Sigmoid colon (tissue), 7 donors: ENCODE measurements around the gene GGA3. TPM values are rescaled to one million over a fixed set of nuclear protein-coding genes. Genes with fewer than 3 reads are reported as not detected.

ENCODE experiments used
- DNase-seq: peaks from one replicate; pipeline ENCODE4 v3.0.0-alpha.2; 2019
- H3K27ac ChIP-seq, 4 donors: fragments of 200-600 bp; sonication (generic); one replicate each; pipeline ENCODE4 v1.5.1; 2016 to 2019; ENCODE audit warnings: mild to moderate bottlenecking in 1 of 4
- H3K27me3 ChIP-seq, 3 donors: fragments of 200-600 bp; sonication (generic); one replicate each; pipeline ENCODE4 v1.5.1; 2019; ENCODE audit warnings: mild to moderate bottlenecking in 1 of 3
- H3K36me3 ChIP-seq, 4 donors: fragments of 200-600 bp; sonication (generic); one replicate each; pipeline ENCODE4 v1.5.1; 2016 to 2019
- H3K4me1 ChIP-seq, 4 donors: fragments of 200-600 bp; sonication (generic); one replicate each; pipeline ENCODE4 v1.5.1; 2017 to 2019
- H3K4me3 ChIP-seq, 4 donors: fragments of 200-600 bp; sonication (generic); one replicate each; pipeline ENCODE4 v1.5.1; 2017 to 2019; ENCODE audit warnings: mild to moderate bottlenecking in 2 of 4, moderate library complexity in 1 of 4
- H3K9me3 ChIP-seq, 4 donors: fragments of 200-600 bp in 3 of 4; sonication (generic) in 3 of 4; one replicate each; pipeline versions ENCODE4 v1.5.1 to v1.6.1; 2013 to 2019
- EP300 ChIP-seq, 4 donors: sonication (generic); formaldehyde crosslinking; IDR thresholded peaks; one replicate each; pipeline ENCODE4 v1.6.1; 2017; ENCODE audit warnings: antibody characterized with exemption in 4 of 4
- POLR2A ChIP-seq, 2 donors: fragments of 450-650 bp; IDR thresholded peaks; one replicate each; pipeline ENCODE4 v1.6.1; 2016; ENCODE audit warnings: antibody characterized with exemption in 2 of 2, mild to moderate bottlenecking in 2 of 2, moderate library complexity in 2 of 2
- POLR2AphosphoS5 ChIP-seq, 4 donors: sonication (generic); formaldehyde crosslinking; IDR thresholded peaks; one replicate each; pipeline ENCODE4 v1.6.1; 2017; ENCODE audit warnings: antibody characterized with exemption in 4 of 4
- WGBS, 2 donors: extraction: QIAGEN DNeasy Blood & Tissue Kit; methylation state at CpG; one replicate each; pipeline ENCODE4 v1.1.7; 2013; 5-methylcytosine and 5-hydroxymethylcytosine counted together
- intact Hi-C: fragments of 100-400 bp; cut with DNase I; formaldehyde crosslinking; loops from one replicate; pipeline ENCODE4 v1.15.1; 2023
- polyA plus RNA-seq, 3 donors: library from polyadenylated mRNA; stranded (reverse); fragments of 200-250 nt; gene quantifications; one replicate each; pipeline ENCODE4 v1.2.3, GENCODE V29; 2013
- total RNA-seq, 4 donors: library from RNA; depleted of rRNA; stranded (reverse); fragments of >200 nt; gene quantifications; one replicate each; pipeline ENCODE4 v1.1.0, GENCODE V29; 2016
- TF ChIP-seq, protein P1 (sequence below), 4 experiments: fragments of 450-650 bp in 3 of 4; fragments of 200-600 bp in 1 of 4; IDR thresholded peaks; one replicate each; pipeline ENCODE4 v1.5.1; 2016 to 2019; ENCODE audit warnings: antibody characterized with exemption in 4 of 4, mild to moderate bottlenecking in 3 of 4, moderate library complexity in 2 of 4
- donor health status: healthy with polysubstance abuse.
- donor health status: Bipolar disorder and iron deficiency.
- donor health status: healthy.

The GGA3 gene, protein sequence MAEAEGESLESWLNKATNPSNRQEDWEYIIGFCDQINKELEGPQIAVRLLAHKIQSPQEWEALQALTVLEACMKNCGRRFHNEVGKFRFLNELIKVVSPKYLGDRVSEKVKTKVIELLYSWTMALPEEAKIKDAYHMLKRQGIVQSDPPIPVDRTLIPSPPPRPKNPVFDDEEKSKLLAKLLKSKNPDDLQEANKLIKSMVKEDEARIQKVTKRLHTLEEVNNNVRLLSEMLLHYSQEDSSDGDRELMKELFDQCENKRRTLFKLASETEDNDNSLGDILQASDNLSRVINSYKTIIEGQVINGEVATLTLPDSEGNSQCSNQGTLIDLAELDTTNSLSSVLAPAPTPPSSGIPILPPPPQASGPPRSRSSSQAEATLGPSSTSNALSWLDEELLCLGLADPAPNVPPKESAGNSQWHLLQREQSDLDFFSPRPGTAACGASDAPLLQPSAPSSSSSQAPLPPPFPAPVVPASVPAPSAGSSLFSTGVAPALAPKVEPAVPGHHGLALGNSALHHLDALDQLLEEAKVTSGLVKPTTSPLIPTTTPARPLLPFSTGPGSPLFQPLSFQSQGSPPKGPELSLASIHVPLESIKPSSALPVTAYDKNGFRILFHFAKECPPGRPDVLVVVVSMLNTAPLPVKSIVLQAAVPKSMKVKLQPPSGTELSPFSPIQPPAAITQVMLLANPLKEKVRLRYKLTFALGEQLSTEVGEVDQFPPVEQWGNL
- total RNA-seq (10 to 100 TPM; 16.0 to 22.1 (median 17.9) TPM), polyA plus RNA-seq (10 to 100 TPM; 10.2 to 35.8 (median 12.0) TPM)

DNA sequence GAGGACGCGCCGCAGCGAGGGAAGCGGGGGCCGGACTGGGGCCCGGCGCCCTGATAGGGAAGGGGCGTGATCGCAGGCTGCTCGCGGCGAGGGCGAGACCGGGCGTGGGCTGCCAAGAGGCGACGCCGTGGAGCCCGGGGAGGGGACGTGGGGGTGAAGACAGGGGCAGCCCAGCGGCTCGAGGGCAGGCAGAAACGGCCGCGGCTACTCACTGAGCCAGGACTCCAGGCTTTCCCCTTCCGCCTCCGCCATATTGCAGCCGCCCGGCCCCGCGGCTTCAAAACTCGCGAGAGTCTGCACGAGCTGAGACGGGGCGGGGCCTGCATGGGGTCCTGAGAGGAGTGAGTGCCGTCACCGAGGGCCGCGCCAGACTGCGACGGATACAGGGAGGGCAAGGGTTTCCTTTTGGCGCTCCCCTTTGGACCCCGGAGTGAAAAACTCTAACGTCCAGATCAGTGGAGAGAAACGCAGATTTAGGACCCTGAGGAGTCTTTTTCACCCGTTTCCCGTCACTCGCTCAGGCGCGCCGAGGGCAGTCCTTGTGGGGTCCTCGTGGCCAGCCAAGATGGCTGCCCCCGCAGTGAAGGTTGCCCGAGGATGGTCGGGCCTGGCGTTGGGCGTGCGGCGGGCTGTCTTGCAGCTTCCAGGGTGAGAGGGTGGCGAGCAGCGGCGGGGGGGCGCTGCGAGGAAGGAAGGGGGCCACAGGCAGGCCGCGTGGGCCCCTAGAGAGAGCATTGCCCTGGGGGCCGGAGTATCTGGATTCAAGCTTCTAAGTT, at the start of gene GGA3, which contains the start of gene MRPS7:
TSS of gene GGA3 (minus strand) at position 271 of the 776 bp plus-strand sequence. CDS start at position 252, 19 bp downstream.
TSS of gene MRPS7 (plus strand) at position 544 of the 776 bp plus-strand sequence. CDS start at position 566, 22 bp downstream.
- Histone ChIP-seq H3K27me3 (no peaks in the 10 kb centered on the region), H3K27ac (peak within 1 kb of the TSS; percentile 87 to 96 (median 94)), H3K4me1 (peaks cover 0 to 34% (median 32%) of the 10 kb centered on the region in 4 donors), H3K4me3 (peak within 1 kb of the TSS; percentile 72 to 99 (median 92)), H3K36me3 (peaks cover 12 to 37% (median 19%) of the 10 kb centered on the region in 4 donors), H3K9me3 (no peaks in the 10 kb centered on the region)
- 0 to 1% methylated on average over 68 to 69 of the region's 69 CpGs for WGBS, 2 donors
- intact Hi-C loops: loop anchor here (2.0 kb wide), 1 partner anchor 57 kb away; the partner anchor contains the start of gene NUP85
- peak; percentile 53 to 67 for TF ChIP-seq POLR2A (IDR thresholded peaks at IDR 0.05)
- TF ChIP-seq, protein P1, sequence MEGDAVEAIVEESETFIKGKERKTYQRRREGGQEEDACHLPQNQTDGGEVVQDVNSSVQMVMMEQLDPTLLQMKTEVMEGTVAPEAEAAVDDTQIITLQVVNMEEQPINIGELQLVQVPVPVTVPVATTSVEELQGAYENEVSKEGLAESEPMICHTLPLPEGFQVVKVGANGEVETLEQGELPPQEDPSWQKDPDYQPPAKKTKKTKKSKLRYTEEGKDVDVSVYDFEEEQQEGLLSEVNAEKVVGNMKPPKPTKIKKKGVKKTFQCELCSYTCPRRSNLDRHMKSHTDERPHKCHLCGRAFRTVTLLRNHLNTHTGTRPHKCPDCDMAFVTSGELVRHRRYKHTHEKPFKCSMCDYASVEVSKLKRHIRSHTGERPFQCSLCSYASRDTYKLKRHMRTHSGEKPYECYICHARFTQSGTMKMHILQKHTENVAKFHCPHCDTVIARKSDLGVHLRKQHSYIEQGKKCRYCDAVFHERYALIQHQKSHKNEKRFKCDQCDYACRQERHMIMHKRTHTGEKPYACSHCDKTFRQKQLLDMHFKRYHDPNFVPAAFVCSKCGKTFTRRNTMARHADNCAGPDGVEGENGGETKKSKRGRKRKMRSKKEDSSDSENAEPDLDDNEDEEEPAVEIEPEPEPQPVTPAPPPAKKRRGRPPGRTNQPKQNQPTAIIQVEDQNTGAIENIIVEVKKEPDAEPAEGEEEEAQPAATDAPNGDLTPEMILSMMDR (IDR thresholded peaks at IDR 0.05): no peak
- TF ChIP-seq POLR2AphosphoS5 (IDR thresholded peaks at IDR 0.05): peak; percentile 59 to 85 (median 75)
- no peak for TF ChIP-seq EP300 (IDR thresholded peaks at IDR 0.05)
- peak; percentile 96 for DNase-seq

DNA sequence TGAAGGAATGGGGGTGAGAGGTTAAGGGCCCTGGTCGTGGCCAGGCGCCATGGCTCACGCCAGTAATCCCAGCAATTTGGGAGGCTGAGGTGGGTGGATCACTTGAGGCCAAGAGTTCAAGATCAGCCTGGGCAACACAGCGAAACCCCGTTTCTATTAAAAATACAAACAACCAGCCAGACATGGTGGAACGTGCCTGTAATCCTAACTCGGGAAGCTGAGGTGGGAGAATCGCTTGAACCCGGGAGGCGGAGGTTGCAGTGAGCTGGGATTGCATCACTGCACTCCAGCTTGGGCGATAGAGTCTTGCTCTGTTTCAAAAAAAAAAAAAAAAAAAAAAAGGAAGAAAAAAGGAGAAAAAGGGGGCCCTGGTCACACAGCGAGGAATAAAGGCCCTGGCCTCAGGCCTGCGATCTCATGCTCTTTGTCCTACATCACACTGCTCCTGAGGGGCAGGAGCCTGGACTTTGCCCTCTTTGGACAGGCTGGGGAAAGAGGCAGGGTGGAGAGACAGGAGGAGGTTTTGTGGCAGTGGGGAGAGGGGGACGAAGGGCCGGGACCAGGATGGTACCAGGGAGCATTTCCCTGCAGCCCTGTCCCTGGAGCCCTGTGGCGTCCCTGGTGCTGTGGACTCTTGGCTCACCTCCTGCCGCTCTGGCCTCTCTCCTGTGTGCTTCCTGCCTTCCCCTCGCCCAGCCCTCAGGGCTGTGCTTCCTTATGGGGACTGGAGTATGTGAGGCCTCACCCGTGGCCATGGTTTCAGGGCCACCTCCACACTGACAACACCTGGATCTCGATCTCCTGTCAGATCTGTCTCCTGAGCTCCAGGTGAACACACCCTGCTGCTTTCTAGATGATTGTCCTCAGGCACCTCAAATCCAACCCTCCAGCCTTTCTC, 47.6 kb upstream of the GGA3 start:
- DNase-seq: no peak
- Histone ChIP-seq H3K36me3 (no peaks in the 10 kb centered on the region), H3K4me3 (no peak overlapping the region), H3K27ac (peak overlapping the region; percentile 39 to 49 (median 45)), H3K27me3 (no peaks in the 10 kb centered on the region), H3K4me1 (no peaks in the 10 kb centered on the region), H3K9me3 (no peaks in the 10 kb centered on the region)
- 32 to 65% methylated on average over 20 of the region's 20 CpGs for WGBS, 2 donors
- intact Hi-C loops: no loop called here
- TF ChIP-seq, protein P1 (IDR thresholded peaks at IDR 0.05): no peak
- TF ChIP-seq POLR2AphosphoS5 (IDR thresholded peaks at IDR 0.05): no peak
- no peak for TF ChIP-seq POLR2A (IDR thresholded peaks at IDR 0.05)

DNA sequence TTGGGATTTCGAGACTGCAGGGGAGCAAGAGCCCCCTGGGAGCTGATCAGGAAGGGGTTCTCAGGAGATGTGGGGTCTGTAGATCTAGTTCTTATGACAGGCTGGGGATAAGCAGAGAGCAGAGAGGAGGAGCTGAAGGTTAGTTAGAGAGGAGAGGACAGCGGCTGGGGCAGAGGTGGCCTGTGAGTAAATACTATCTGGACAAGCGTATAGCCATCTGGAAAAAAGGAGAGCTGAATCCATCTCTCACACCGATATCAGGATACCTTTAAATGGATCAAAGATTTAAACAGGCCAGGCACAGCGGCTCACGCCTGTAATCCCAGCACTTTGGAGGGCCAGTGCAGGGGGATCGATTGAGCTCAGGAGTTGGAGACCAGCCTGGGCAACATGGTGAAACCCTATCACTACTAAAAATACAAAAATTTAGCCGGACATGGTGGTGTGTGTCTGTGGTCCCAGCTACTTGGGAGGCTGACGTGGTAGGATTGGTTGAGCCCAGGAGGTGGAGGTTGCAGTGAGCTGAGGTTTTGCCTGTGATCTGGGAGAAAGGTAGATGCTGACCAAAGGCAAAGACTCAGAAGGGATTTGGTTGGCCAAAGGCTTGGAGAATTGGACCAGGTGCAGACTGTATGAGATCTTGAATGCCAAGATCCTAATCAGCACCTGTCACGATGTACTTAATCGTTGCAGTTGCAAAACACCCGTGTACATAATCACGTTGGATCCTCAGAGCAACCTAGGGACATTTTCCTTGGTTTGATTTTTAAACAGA, 46.7 kb upstream of the GGA3 start:
- intact Hi-C loops: no loop called here
- TF ChIP-seq POLR2AphosphoS5 (IDR thresholded peaks at IDR 0.05): no peak
- TF ChIP-seq, protein P1 (IDR thresholded peaks at IDR 0.05): no peak
- no peak for TF ChIP-seq POLR2A (IDR thresholded peaks at IDR 0.05)
- TF ChIP-seq EP300 (IDR thresholded peaks at IDR 0.05): no peak
- DNase-seq: no peak
- H3K4me1 ChIP-seq: no peaks in the 10 kb centered on the region
- WGBS, 2 donors: 79 to 85% methylated on average over 13 of the region's 13 CpGs
- H3K4me3 ChIP-seq: no peak overlapping the region
- no peaks in the 10 kb centered on the region for H3K36me3 ChIP-seq
- no peaks in the 10 kb centered on the region for H3K27me3 ChIP-seq
- no peak overlapping the region for H3K27ac ChIP-seq
- H3K9me3 ChIP-seq: no peaks in the 10 kb centered on the region
